ENCODE results near the gene SMIM29. TPM values are rescaled to one million over a fixed set of nuclear protein-coding genes. Genes with fewer than 3 reads are reported as not detected.
"Not testable (repeated sequence)": the region's sequence is repeated elsewhere in the genome, so short reads cannot be mapped to it uniquely, and the experiment has no call there.

SMIM29 gene
- total RNA-seq, 6 experiments from 2014 or later, result 5.0 to 13.4 (median 8.8) TPM

DNA sequence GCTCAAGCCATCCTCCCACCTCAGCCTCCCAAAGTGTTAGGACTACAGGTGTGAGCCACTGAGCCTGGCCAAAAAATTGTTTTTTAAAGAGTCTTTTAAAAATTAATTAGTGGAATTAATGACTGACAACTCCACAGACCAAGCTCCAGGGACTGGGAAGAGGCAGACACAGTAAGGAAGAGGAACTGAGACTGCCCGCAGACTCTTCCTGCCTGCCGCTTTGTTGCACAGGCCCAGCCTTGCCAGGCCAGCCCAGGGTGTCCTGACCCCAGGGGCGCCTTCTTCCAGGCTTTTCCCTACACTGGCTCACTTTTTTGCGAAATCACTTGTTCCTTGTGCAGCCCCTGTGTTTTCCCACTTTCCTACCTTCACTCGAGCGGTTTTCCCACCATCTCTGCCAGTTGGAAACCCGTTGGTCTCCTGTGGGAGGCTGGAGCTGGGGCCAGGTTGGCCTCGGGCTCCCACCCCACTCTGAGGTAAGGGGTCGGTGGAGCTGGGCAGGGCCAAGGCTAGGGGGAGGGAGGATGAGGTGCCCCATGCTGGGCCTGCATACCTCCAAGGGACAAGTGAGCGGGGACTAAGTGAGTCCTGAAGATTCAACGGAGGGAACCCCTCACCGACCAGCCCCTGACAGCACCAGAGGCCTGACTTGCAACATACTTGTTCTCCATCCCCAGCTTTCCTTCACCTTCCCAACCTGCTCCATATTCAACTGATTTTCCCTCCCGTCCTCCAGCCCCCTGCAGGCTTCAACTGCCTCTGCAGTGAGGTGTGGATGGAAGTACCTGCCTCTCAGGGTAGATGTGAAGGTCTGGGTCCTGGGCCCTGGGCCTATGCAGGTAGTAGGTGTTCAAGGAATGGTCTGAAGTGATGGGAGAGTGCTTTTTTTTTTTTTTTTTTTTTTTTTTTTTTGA is 23.5 kb upstream of the SMIM29 start:
- Histone ChIP-seq H3K27me3 (no peaks in the 10 kb centered on the region), H3K4me3 (no peak overlapping the region), H3K36me3 (no peaks in the 10 kb centered on the region), H3K9me3 (no peaks in the 10 kb centered on the region), H3K27ac (no peak overlapping the region), H3K4me1 (peaks cover 0 to 10% (median 3%) of the 10 kb centered on the region in 4 donors)
- intact Hi-C loops (cut with DNase I), result no loop called here
- DNase-seq (no peak), ATAC-seq (peak; percentile 55 to 68 (median 58))
- WGBS (ENCODE audit: insufficient coverage, low coverage, low lambda C conversion rate, missing lambda C conversion rate), result 35% methylated on average over 2 of the region's 13 CpGs
- TF ChIP-seq CTCF (IDR thresholded peaks at IDR 0.05) (no peak), POLR2A (IDR thresholded peaks at IDR 0.05) (no peak)

- 61% methylated on average over 7 of the region's 17 CpGs for WGBS (ENCODE audit: insufficient coverage, low coverage, low lambda C conversion rate, missing lambda C conversion rate)
Measured at GRCh38 chr6:34269658-34270341, 21.0 kb upstream of the SMIM29 start.

DNA sequence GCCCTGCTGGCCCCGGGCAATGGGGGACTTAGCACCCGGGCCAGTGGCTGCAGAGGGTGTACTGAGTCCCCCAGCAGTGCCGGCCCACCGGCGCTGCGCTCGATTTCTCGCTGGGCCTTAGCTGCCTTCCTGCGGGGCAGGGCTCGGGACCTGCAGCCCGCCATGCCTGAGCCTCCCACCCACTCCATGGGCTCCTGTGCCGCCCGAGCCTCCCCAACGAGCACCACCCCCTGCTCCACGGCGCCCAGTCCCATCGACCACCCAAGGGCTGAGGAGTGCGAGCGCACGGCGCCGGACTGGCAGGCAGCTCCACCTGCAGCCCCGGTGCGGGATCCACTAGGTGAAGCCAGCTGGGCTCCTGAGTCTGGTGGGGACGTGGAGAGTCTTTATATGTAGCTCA is 20.3 kb upstream of the SMIM29 start:
- WGBS (ENCODE audit: insufficient coverage, low coverage, low lambda C conversion rate, missing lambda C conversion rate), result no CpG with 5 or more reads among the region's 25 CpGs
- H3K27me3 ChIP-seq; H3K4me1 ChIP-seq; H3K4me3 ChIP-seq; intact Hi-C loops (cut with DNase I); ATAC-seq; DNase-seq; H3K27ac ChIP-seq; H3K9me3 ChIP-seq; H3K36me3 ChIP-seq: not testable (repeated sequence)

More at GRCh38 chr6:34269658-34270341, 21.0 kb upstream of the SMIM29 start:
- ATAC-seq; H3K9me3 ChIP-seq; DNase-seq; H3K4me3 ChIP-seq; intact Hi-C loops (cut with DNase I); H3K27me3 ChIP-seq; H3K4me1 ChIP-seq; H3K36me3 ChIP-seq; H3K27ac ChIP-seq: not testable (repeated sequence)

GRCh38 chr6:34267746-34268145 is 18.9 kb upstream of the SMIM29 start:
- no peaks in the 10 kb centered on the region for H3K4me1 ChIP-seq
- no peaks in the 10 kb centered on the region for H3K9me3 ChIP-seq
- no peaks in the 10 kb centered on the region for H3K27me3 ChIP-seq
- H3K27ac ChIP-seq, result no peak overlapping the region
- no peak for DNase-seq
- intact Hi-C loops (cut with DNase I), result no loop called here
- WGBS (ENCODE audit: insufficient coverage, low coverage, low lambda C conversion rate, missing lambda C conversion rate), result no CpG with 5 or more reads among the region's 2 CpGs
- no peak for TF ChIP-seq POLR2A (IDR thresholded peaks at IDR 0.05)
- no peak for TF ChIP-seq CTCF (IDR thresholded peaks at IDR 0.05)
- ATAC-seq, result no peak
- H3K36me3 ChIP-seq, result no peaks in the 10 kb centered on the region
- H3K4me3 ChIP-seq, result no peak overlapping the region

DNA sequence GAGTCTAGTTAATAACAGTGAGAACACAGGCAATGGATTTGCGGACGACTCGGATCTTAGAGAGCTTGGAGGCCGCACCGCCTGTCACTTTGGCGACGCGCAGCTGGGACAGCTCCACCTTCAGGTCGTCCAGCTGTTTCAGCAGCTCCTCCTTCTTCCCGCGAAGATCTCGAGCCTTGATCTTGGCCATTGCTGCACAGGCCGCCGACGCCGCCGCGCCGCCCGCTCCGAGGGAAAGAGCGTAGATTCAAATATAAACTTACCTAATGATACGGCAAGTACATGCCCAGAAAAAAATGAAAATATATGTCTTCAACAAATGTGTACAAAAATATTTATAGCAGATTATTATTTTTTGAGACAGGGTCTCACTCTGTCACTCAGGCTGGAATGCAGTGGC is 14.7 kb upstream of the SMIM29 start:
- H3K27me3 ChIP-seq; H3K9me3 ChIP-seq; intact Hi-C loops (cut with DNase I); H3K4me3 ChIP-seq; H3K4me1 ChIP-seq; DNase-seq; H3K36me3 ChIP-seq; H3K27ac ChIP-seq; ATAC-seq: not testable (repeated sequence)
- 86% methylated on average over 15 of the region's 23 CpGs for WGBS (ENCODE audit: insufficient coverage, low coverage, low lambda C conversion rate, missing lambda C conversion rate)
